Activated naive CD4-positive, alpha-beta T cell treated with Interleukin-2 at 50 U/mL for 16 hours (primary cell): ENCODE measurements around the gene CCR6.

Experiments
- DNase-seq: peaks from one replicate; pipeline ENCODE4 v3.0.0-alpha.2; 2020

CCR6 gene

DNA sequence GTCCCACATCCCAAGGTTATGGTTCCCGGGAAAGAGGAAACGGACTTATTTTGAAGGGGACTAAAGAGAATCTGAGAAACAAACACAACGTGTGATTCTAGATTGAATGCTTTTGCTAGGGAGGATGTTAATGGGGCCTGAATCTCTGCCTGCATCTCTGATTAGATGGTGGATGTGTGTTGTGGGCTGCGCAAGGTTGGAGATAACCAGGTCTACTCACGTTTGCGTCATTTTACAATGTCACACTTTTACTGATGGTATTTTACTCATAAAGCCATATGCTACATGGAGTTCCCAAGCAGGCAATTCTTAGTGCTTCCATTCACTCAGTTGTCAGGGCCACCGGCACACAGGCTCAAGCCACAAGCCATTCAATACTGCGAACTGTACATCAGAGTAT, 23.2 kb upstream of the CCR6 start:
- DNase-seq, result no peak

DNA sequence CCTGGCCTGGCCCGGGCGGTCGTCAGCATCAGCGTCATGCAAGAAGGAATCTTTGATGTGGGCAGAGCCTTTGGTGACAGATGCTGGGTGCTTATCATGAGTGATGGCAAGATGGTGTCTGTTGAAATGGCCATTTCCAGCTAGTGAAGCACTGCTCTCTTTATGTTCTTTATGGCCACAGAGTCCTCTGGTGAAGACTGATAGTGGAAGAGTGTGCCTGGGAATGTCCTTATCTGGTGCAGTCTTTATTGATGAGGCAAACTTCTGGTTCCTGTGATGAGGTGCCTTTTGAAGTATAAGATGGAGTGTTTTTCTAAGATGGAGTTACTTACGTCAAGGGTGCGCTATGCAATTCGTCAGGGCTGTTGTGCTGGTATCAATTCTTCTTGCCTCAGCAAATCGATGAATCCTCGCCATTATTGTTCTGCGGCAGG, 22.6 kb upstream of the CCR6 start:
- DNase-seq, result no peak

DNA sequence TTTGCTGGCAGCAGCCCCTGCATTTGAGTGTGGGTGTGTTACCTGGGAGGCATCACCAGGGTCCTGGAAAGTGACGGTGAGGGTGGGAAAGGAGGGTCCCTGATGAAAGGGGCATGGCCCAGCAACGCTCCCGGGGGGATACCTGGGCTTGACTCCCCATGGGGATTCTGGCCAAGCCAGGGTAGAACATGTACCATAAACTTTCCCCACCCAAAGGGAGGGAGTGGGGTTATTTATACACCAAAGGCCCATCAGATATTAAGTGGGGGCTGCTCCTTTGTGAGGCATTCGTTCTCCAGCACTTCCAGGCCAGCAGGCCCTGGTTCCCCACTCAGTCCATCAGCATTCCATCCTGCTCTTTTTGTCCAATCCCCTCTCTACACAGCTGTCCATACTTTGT, 20.6 kb upstream of the CCR6 start:
- DNase-seq, result no peak

- DNase-seq, result peak; percentile 3
Measured at GRCh38 chr6:167103041-167103891, 19.6 kb upstream of the CCR6 start.

DNA sequence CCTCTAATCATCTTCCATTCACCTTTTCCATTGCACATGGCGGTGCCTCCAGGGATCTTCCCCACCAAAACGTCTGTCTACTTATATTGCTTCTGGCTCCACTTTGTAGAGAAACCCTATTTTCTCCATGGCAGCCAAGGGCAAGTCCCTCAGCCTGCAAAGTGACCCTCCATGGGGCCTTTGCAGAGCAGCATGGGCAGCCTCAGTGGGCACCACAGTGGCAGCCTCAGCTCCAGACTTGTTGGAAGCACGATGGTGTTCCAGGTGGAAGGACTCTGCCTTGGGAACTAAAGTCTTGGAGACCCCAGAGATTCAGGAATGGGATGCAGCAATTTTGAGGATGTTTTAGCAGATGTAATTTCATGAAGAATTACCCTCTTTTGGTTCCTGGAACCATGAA, 18.5 kb upstream of the CCR6 start:
- DNase-seq, result no peak

GRCh38 chr6:167105060-167105459, 17.8 kb upstream of the CCR6 start:
- DNase-seq, result no peak

DNA sequence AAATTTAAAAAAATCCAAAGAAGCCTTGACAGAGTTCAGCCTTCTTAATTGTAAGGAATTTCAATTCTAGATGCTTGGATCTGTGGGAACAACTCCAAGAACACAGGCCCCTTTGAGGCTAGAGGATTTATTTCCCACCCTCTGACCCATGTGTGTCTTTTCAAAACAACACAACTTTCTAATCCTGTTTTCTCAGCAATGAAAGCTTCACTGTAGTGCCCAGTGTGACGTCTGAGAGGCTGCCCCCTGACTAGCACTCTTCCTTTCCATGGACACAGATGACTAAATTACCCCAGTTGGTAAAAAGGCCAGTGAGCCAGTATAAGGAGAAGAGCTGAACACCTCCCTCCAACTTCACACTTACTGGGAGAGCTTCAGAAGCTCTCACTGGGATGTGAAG, 16.5 kb upstream of the CCR6 start:
- no peak for DNase-seq

DNA sequence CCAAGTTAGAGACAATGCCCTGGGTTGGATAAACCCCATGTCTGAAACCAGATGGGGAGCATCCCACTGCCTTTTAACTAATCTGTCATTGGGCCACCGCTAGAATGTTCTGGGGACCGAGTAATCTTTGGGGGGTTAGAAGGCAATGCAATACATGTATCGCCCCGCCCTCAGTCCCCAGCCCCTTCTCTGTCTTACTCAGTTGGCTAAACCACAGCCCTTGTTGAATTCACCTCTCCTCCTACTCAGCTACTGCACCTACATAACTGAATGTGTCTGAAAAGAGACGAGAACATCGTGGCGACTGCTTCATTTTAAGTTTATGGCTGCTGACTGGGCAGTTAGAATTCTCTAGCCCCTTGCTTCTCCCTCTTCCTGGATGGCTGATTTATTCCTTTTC, 15.1 kb upstream of the CCR6 start:
- peak; percentile 32 for DNase-seq

DNA sequence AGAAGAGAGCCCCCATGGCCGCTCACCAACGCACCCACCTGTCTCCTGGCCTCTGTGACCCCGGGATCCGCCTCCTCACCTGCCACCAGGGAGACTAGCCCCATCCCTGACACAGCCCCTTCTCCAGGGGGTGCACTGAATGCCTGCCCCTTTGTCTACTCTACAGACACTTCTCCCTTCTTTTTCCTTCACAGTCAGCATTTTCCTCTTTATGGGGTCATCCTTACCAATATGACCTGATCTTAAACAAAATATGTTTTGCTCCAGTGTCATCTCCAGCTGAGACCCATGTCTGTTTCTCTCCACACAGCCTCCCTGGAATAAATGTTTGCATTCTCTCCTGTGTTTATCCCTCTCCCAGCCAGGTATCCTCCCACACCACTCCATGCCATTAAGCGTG, 14.6 kb upstream of the CCR6 start:
- DNase-seq, result peak; percentile 0

GRCh38 chr6:167109651-167110050, 13.2 kb upstream of the CCR6 start:
- DNase-seq, result no peak

GRCh38 chr6:167111597-167111996, 11.3 kb upstream of the CCR6 start:
- DNase-seq, result no peak

DNA sequence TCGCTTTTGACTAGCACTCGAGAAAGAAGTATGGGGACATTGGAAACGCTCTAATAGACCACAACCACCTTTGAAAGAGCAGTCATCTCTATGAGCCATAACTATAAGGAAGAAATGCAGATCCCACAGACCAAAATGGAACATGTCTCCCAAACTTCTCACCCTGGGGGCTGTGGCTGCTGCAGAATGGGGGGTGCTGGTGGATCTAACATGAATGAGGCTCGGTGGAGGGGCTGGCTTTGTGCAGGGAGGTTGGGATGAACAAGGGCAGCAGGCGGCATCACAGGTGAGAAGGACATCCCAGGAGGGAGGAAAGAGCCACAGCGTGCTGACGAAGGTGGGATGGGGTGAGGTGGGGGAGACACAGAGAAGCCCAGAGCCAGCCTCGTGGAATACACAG, 10.5 kb upstream of the CCR6 start:
- DNase-seq, result no peak

DNA sequence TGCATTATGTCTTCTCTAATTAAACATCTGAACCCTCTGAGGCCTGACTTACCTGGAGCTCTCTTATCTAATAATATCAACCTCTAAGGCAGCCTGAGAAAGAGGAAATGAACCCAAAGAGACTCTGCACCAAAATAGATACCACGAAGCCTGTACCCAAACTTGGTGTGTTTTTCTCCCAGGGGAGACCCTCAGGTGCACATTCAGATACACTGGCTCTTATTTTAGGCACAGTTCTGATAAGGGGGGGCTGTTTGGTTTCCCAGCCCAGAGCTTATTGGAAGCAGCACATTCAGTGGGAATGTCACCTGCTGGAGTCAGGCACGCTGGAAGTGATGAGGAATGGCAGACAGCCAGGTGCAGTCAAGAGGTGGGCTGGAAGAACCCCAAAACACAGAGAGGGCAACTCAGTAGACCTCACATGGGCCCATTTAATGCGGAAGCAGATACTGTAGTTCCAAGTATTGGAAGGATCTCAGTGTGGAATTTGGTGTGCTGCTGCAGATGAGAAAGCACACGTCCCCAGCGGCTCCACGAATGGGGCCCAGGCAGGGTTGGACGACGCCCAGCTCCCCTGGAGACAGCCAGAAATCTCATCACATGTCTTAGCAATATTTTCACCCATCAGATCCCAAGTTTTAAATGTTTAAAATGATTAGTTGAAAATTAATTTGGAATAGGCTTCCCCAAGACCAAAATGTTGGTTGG, 9.7 kb upstream of the CCR6 start:
- DNase-seq, result no peak

DNA sequence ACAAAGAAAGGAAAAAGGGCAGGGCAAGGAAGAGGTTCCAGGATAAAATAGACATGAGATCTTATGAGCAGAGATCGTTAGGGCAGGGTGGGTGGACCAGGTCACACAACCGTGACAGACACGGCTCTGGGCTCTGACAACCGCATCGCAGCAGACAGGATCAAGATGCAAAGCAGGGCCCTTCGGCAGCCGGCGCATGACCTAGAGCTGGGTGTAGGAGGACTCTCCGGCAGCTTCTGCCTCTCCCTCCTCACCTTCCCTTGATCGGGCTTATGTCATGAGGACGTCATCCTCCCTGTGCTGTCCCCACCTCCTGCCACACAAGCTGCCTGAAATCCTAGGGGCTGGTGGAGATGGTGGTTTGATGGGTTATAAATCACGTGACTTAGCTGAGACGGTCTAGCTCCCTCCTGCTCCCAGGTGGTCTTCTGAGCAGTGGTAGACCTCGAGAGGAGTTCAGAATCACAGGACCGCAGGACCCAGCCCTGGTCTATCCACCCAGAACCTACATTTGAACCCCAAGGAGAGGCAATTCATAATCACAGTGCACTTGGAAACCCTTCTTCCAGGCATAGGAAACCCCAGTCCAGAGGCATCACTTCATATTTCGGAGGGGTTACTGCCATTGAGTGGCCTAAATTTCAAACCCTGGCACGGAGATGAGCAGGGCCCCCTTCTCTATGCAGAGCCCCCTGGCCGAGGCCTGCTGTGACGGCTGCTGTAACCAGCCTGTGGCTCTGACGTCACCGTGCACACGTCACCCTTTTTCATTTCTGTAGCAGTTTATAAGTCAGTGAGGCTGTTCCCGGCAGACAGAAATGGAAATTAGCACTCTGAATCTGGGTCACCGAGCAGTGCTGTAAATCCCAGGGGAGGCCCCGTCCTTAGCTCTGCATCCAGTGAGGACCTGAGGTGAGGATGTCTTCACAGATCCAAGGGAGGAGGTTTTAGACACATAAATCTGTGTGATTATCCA, 8.7 kb upstream of the CCR6 start:
- DNase-seq, result peak; percentile 78

- no peak for DNase-seq
Measured at GRCh38 chr6:167115054-167115453, 7.8 kb upstream of the CCR6 start.

DNA sequence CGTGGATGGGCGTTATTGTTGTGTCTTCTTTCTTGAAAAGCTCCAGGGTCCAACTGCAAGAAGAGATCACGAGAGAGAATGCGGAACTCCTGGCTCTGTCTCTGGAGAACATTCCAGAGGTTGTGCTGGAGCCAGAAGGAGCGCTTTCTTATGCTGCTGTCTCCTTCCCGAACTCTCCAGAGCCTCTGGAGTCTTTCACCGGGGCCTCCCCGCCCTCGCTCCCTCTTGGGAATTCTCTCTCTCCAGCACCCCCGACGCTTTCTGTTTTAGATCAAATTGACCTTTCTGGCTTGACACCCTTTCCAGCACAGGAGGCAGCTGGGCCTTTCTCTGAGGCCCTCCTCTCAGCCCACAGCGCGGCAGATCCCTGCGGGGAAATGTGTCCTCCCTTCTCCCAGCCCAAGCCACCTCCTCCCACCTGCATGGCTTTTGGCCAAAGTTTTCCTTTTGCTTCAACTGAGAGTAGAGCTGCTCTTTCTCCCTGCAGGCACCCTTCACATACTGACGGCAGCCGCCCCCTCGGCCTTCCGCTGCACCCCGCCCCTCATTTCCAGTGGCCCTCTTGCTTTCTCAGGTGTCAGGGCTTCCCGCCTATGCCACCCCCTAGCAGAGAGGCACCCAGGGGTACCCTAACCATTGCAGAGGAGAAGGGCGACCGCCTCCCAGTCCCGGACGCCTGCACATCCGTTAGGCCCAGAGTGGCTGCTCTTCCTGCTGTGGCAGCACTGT, 6.6 kb upstream of the CCR6 start:
- no peak for DNase-seq

- DNase-seq, result no peak
Measured at GRCh38 chr6:167116838-167117228, 6.1 kb upstream of the CCR6 start.

DNA sequence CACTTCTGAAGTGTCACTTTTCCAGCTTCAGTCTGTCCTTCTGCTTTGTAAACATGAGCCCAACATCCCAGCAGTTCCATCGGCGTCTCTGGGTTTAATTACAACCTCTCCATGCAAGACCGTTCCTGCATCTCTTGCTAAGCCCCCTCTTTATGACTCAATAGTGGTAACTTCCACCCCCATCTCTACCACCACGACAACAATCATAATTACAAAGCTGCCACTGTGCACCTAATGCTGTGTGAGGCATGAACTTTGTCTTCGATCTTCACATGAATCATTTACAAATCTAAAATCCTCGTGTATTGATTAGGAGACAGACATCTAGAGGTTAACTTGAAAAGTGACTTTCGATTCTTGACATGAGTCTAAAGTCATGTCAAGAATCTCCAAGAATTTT, 4.9 kb upstream of the CCR6 start:
- no peak for DNase-seq

DNA sequence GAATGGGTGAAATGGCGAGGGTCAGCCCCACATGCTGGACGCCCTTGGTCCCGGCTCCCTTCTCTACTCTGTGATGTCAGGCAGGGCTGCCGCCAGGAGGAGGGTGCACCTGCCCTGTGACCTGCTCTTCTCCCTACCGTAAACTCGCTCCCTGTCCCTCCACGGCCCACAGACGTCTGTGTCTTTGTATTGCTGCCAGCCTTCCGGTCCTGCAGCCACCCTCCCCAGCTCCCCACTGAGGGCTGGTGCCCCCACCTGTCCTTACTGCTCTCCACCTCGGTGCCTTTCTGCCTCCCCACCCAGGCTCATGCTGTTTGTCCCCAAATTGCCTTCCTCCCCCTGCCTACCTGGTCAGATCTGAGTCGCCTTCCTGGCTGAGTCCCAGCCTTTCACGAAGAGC, 4.1 kb upstream of the CCR6 start:
- no peak for DNase-seq

DNA sequence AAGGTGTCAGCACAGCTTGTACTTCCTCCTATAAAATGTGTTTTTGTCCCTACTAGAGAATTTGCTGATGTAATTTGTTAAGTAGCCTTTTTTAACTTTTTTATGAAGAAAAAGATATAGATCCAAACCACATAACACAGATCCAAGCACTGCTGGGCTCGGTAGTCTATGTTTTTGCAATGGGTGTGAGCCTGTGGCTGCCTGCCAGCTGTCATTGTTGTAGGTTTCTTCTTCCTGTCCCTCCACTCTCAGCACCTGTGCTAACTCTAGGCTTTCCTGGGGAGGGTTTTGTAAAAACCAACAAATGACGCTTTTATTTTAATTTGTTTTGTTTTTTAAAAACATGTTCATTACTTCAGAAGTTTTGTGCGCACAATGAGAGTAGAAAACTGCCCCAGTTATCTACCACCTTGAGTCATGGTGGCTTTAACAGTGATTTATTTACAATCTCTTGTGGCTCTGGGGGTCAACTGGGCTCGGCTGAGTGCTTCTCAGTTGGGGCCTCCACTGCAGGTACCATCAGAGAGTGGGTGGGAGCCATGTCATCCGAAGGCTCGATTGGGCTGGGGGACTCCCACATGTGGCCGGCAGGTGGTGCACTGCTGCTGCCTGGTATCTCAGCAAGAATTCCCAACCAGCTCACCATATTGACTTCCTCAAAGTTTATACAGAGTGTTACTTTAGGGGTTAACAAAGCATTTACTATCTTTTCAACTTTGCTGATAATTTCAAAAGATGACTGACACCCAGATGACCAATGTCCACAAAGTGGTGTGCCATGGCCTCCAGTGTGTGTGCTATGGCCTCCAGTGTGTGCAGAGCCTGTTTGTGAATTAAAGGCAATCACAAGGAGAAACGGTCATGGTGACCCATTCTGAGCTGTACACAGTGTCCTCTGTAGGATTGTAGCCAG, 3.0 kb upstream of the CCR6 start:
- peak; percentile 45 for DNase-seq

- no peak for DNase-seq
Measured at GRCh38 chr6:167120583-167120903, 2.4 kb upstream of the CCR6 start.
